Measurements from ENCODE around the gene DPAGT1. TPM values are rescaled to one million over a fixed set of nuclear protein-coding genes. Genes with fewer than 3 reads are reported as not detected.

The DPAGT1 gene
- total RNA-seq, 4 donors from 2014 or later: 12.6 to 47.9 (median 19.6) TPM

DNA sequence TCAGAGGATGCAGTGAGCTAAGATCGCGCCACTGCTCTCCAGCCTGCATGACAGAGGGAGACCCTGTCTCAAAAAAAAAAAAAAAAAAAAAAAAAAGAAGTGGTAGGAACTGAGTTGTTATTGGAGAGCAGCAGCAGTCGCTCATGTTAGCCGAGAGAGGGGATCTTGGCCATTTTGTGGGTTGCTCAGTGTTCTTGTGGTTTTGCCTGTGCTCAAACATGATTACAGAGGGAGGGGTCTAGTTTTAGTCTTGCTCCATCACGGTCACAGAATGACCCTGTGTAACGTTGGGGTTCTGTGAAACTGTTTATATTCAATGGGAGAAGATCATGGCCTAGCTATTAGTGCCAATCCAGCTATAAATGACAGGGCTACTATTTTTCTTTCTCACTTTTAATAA is 1.9 kb downstream of the DPAGT1 start:
- TF ChIP-seq CTCF (IDR thresholded peaks at IDR 0.05; ENCODE audit: low read depth): no peak

DNA sequence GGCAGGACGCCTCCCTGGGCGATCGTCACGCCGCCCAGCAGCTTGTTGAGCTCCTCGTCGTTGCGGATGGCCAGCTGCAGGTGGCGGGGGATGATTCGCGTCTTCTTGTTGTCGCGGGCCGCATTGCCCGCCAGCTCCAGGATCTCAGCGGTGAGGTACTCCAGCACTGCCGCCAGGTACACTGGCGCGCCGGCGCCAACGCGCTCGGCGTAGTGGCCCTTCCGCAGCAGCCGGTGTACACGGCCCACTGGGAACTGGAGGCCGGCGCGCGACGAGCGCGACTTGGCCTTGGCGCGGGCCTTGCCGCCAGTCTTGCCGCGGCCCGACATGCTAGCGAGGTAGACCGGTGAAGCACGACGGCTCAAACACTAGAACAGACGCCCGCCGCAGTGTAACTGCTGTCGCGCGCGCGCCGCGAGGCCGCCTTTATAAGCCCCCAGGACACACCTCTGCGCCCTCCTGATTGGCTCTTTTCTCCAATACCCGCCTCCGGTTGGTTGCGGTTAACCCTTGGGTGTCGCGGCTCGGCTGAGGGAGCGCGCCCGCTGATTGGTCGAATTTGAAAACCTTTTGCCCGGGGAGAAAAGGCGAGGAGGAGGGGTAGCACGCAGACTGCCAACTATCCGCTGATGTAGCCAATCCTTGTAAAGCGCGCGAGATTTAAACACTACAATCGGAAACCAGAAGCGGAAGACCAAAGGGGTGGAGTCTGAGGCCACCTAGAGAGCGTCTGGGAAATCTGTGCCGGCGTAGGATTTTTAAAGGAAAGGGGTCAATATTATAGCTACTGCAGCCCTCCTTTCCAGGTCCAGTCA is 6.4 kb downstream of the DPAGT1 start:
- no peak for TF ChIP-seq CTCF (IDR thresholded peaks at IDR 0.05; ENCODE audit: low read depth)

GRCh38 chr11:119094816-119095065 is 6.9 kb downstream of the DPAGT1 start:
- no peak for TF ChIP-seq CTCF (IDR thresholded peaks at IDR 0.05; ENCODE audit: low read depth)

- no peak for TF ChIP-seq CTCF (IDR thresholded peaks at IDR 0.05; ENCODE audit: low read depth)
Observed at GRCh38 chr11:119093942-119094815, 7.5 kb downstream of the DPAGT1 start.

DNA sequence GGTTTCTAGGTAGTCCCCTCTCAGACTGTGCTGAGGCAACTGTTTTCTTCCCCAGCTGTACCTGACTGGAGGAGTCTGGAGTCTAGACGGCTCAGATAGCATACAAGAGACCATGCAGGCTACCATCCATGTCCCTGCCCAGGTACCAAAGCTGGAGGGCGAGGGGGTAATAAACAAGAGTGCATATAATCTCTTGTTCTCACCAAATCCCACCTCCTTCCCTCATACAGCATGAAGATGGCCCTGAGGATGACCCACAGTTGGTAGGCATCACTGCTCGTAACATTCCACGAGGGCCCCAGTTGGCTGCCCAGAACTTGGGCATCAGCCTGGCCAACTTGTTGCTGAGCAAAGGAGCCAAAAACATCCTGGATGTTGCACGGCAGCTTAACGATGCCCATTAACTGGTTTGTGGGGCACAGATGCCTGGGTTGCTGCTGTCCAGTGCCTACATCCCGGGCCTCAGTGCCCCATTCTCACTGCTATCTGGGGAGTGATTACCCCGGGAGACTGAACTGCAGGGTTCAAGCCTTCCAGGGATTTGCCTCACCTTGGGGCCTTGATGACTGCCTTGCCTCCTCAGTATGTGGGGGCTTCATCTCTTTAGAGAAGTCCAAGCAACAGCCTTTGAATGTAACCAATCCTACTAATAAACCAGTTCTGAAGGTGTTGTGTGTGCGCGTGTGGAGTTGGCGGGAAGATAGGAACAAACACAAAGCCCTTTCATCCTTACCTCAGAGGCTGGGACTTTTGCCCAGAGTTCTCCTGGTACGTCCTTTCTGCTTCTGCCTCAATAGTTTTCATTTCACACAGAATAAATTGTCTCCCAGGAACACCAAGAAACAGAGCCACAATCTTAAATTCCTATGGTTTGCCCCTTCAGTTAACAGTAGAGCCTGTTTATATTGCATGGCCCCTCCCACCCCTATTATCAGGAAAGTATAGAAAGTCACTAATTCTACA is 8.5 kb downstream of the DPAGT1 start:
- no peak for TF ChIP-seq CTCF (IDR thresholded peaks at IDR 0.05; ENCODE audit: low read depth)

DNA sequence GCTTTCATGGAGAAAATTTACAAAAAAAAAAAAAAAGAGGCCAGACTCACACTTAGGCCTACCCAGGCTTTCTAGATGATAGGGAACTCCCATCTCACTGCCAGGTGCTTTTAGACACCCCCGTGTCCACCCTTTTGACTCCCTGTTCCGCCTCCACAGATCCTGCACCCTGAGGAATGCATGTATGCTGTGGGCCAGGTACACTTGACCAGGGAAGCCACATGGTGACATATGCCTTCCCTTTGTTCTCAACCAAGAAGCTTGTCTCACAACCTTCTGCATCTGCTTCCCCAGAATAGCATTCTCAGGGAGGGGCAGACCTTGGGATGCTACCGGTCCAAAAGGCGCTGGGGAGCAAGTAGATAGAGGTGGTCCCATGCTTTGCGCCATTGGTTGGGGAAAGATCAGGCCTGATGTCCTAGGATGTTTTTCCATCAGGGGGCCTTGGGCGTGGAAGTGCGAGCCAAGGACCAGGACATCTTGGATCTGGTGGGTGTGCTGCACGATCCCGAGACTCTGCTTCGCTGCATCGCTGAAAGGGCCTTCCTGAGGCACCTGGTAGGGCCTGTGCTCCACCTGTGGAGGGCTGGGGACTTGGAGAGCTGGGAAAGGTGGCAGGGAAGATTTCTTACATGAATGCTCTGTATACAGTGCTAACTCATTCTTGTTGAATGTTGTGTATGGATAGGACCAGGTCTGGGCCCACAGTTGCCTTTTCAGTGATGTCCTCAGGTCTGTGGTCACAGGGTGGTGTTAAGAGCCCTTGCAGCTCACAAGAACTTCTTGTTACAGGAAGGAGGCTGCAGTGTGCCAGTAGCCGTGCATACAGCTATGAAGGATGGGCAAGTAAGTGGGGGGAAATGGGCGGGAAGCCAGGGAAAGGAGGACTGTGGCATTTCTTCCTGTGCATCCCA is 9.4 kb downstream of the DPAGT1 start:
- TF ChIP-seq CTCF (IDR thresholded peaks at IDR 0.05; ENCODE audit: low read depth): no peak
